B cell (primary cell): ENCODE results near the gene CPED1. TPM values are rescaled to one million over a fixed set of nuclear protein-coding genes. Genes with fewer than 3 reads are reported as not detected.
A peak's percentile ranks its signal among the peaks of the same experiment; 100 is the strongest.

Experiments used
- ATAC-seq: fragments of 200-7000 bp; cut with Tn5 transposase; one replicate; pipeline ENCODE4 v1.10.0; 2021; ENCODE audit warnings: low read depth, mild to moderate bottlenecking, moderate number of reproducible peaks, moderate library complexity
- CTCF ChIA-PET: fragments of 350-600 bp; sonication (Branson Sonifier 250); formaldehyde crosslinking; loops from one replicate; lab custom pipeline; 2021; ENCODE audit warnings: antibody characterized with exemption, inconsistent platforms; lab: Charles Lee
- POLR2A ChIA-PET: fragments of 350-600 bp; sonication (Branson Sonifier 250); formaldehyde crosslinking; loops from one replicate; lab custom pipeline; 2021; ENCODE audit warnings: antibody characterized with exemption; lab: Charles Lee
- DNase-seq: peaks from one replicate; pipeline ENCODE4 v3.0.0; 2013
- H2AFZ ChIP-seq: 2 replicates; pipeline ENCODE4 v1.6.1; 2012; ENCODE audit warnings: mild to moderate bottlenecking, low read depth, low read length; ENCODE audit not compliant: insufficient read depth, poor library complexity, severe bottlenecking
- H3K27ac ChIP-seq, 2 donors: 1 replicate in 1 of 2; 2 replicates in 1 of 2; pipeline ENCODE4 v1.5.1; 2012 to 2013; ENCODE audit warnings: low read length in 2 of 2, mild to moderate bottlenecking in 2 of 2, moderate library complexity in 1 of 2
- H3K27me3 ChIP-seq, 4 experiments: fragments of 200-600 bp in 1 of 4; sonication (generic) in 1 of 4; replicated peaks in 1 of 4; 1 replicate in 2 of 4; 2 replicates in 2 of 4; pipeline versions ENCODE4 v1.6.1 to v1.7.0; 2013 to 2016; ENCODE audit warnings: low read length in 3 of 4, mild to moderate bottlenecking in 2 of 4, mixed read lengths in 1 of 4, moderate library complexity in 1 of 4; ENCODE audit not compliant: insufficient read depth in 4 of 4, control insufficient read depth in 3 of 4; ENCODE audit errors: control extremely low read depth in 1 of 4
- H3K36me3 ChIP-seq, 2 experiments: replicated peaks in 1 of 2; 1 replicate in 1 of 2; 2 replicates in 1 of 2; pipeline versions ENCODE4 v1.6.1 to v1.7.1; 2013; ENCODE audit warnings: low read length in 1 of 2; ENCODE audit not compliant: insufficient read depth in 2 of 2, control insufficient read depth in 1 of 2; ENCODE audit errors: control extremely low read depth in 1 of 2, extremely low read depth in 1 of 2
- H3K4me1 ChIP-seq, 2 donors: fragments of 200-600 bp in 1 of 2; sonication (generic) in 1 of 2; 1 replicate in 1 of 2; 2 replicates in 1 of 2; pipeline versions ENCODE4 v1.5.1 to v1.6.1; 2013 to 2017; ENCODE audit warnings: low read length in 2 of 2; ENCODE audit not compliant: control insufficient read depth in 2 of 2, insufficient read depth in 2 of 2
- H3K4me2 ChIP-seq: replicated peaks from 2 replicates; pipeline ENCODE3; 2012; ENCODE audit warnings: mild to moderate bottlenecking, low read depth, low read length; ENCODE audit not compliant: poor library complexity, severe bottlenecking
- H3K4me3 ChIP-seq, 5 experiments: fragments of 200-600 bp in 1 of 5; sonication (generic) in 1 of 5; 1 replicate in 3 of 5; 2 replicates in 2 of 5; pipeline versions ENCODE4 v1.5.1 to v1.7.0; 2011 to 2016; ENCODE audit warnings: low read length in 4 of 5, mild to moderate bottlenecking in 4 of 5, low read depth in 2 of 5, control low read depth in 1 of 5, moderate library complexity in 1 of 5; ENCODE audit not compliant: insufficient read depth in 1 of 5; ENCODE audit errors: control extremely low read depth in 1 of 5, extremely low read depth in 1 of 5
- H3K79me2 ChIP-seq: fragments of 200-600 bp; sonication (generic); one replicate; pipeline ENCODE4 v1.6.0; 2016; ENCODE audit warnings: low read length; ENCODE audit not compliant: control insufficient read depth, insufficient read depth
- H3K9ac ChIP-seq: fragments of 200-600 bp; sonication (generic); 2 replicates; pipeline ENCODE4 v1.6.1; 2017; ENCODE audit warnings: mild to moderate bottlenecking, low read length, moderate library complexity
- H3K9me3 ChIP-seq, 3 donors: one replicate each; pipeline versions ENCODE4 v1.6.1 to v1.7.1; 2013; ENCODE audit warnings: low read length in 2 of 3; ENCODE audit not compliant: control insufficient read depth in 2 of 3, insufficient read depth in 1 of 3; ENCODE audit errors: control extremely low read depth in 1 of 3
- H4K20me1 ChIP-seq: 2 replicates; pipeline ENCODE4 v1.6.0; 2012; ENCODE audit warnings: mild to moderate bottlenecking, low read length; ENCODE audit not compliant: insufficient read depth, control insufficient read depth, poor library complexity, severe bottlenecking
- H3K27ac Mint-ChIP-seq: one replicate; pipeline ENCODE4 v1.8.0; 2021; ENCODE audit warnings: mixed read lengths
- H3K27me3 Mint-ChIP-seq: one replicate; pipeline ENCODE4 v1.8.0; 2021; ENCODE audit warnings: mixed read lengths
- H3K4me1 Mint-ChIP-seq: one replicate; pipeline ENCODE4 v1.8.0; 2021; ENCODE audit warnings: mixed read lengths
- H3K4me3 Mint-ChIP-seq: one replicate; pipeline ENCODE4 v1.8.0; 2021; ENCODE audit warnings: mixed read lengths
- H3K9me3 Mint-ChIP-seq: one replicate; pipeline ENCODE4 v1.8.0; 2022; ENCODE audit warnings: mixed read lengths; ENCODE audit not compliant: insufficient read depth
- EZH2 ChIP-seq: IDR thresholded peaks from 2 replicates; pipeline ENCODE4 v1.6.1; 2012; ENCODE audit warnings: borderline replicate concordance, low read depth, mild to moderate bottlenecking, moderate library complexity, low read length; ENCODE audit not compliant: insufficient read depth, poor library complexity, severe bottlenecking
- WGBS: methylation state at CpG from one replicate; pipeline ENCODE4 v1.1.5; 2013; ENCODE audit warnings: missing lambda C conversion rate; ENCODE audit not compliant: insufficient coverage; 5-methylcytosine and 5-hydroxymethylcytosine counted together
- intact Hi-C: fragments of 100-400 bp; cut with micrococcal nuclease; formaldehyde crosslinking; loops from one replicate; pipeline ENCODE4 v1.10.0; 2022
- polyA plus RNA-seq: library from polyadenylated mRNA; depleted of rRNA; stranded (reverse); fragments of >200 nt; gene quantifications from 2 replicates; pipeline ENCODE4 v1.2.3, GENCODE V29; 2012
- total RNA-seq, 2 donors: library from RNA; stranded (reverse); fragments of 120-200 nt in 1 of 2; gene quantifications; 1 replicate in 1 of 2; 2 replicates in 1 of 2; pipeline versions ENCODE4 v1.2.3 to v1.2.4, GENCODE V29; 2013 to 2022
- TF ChIP-seq, protein P1 (sequence below): fragments of 200-600 bp; IDR thresholded peaks from one replicate; pipeline ENCODE4 v1.8.0; 2022; ENCODE audit warnings: antibody characterized with exemption, mild to moderate bottlenecking

The CPED1 gene
- total and polyA plus RNA-seq, 2 donors (not counting 1 experiment from before 2014, with no cell fraction given), result 0.44 to 3.8 TPM

DNA sequence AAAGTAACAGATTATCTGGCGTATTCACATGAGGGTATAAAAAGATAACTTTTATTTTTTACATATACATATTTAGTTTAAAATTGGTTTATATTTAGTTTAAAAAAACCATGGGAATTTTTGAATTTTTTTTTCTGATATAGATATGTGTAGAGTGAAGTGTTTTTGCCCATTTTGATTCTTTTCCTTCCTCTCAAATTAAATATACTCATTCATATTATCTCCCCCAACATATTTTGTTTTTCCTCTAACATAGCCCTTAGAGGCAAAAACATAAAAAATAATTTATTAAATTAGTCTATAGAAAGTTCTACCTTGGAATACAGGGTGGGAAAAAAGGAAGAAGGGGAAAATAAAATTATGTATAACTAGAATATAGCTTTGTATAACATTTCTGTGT, 137.7 kb downstream of the CPED1 start:
- peaks cover 7% of the 10 kb centered on the region for H3K4me1 Mint-ChIP-seq
- no peak for DNase-seq
- Histone ChIP-seq H3K79me2 (peaks cover 3% of the 10 kb centered on the region), H3K36me3 (peaks cover 0 to 5% of the 10 kb centered on the region in 2 experiments), H3K27ac (no peak overlapping the region), H3K27me3 (no peaks in the 10 kb centered on the region), H2AFZ (no peak overlapping the region), H3K9me3 (peaks cover 0 to 3% (median 0%) of the 10 kb centered on the region in 3 donors), H4K20me1 (no peaks in the 10 kb centered on the region), H3K9ac (no peak overlapping the region), H3K4me2 (no peak overlapping the region), H3K4me1 (peaks cover 0 to 10% of the 10 kb centered on the region in 2 donors), H3K4me3 (no peak overlapping the region)
- intact Hi-C loops, result loop anchor here (10.0 kb wide), 1 partner anchor 239 kb away; no protein-coding TSS in a partner anchor
- H3K4me3 Mint-ChIP-seq, result no peak overlapping the region
- no peaks in the 10 kb centered on the region for H3K9me3 Mint-ChIP-seq
- no CpG with 5 or more reads among the region's 1 CpG for WGBS
- ChIA-PET CTCF (interaction anchor here (0.6 to 1.9 kb wide), 8 partner anchors 10 to 868 kb away, joined by 3 to 12 read pairs (median 3); no protein-coding TSS in a partner anchor), POLR2A (no interaction called here)
- H3K27ac Mint-ChIP-seq, result no peak overlapping the region
- TF ChIP-seq, protein P1, sequence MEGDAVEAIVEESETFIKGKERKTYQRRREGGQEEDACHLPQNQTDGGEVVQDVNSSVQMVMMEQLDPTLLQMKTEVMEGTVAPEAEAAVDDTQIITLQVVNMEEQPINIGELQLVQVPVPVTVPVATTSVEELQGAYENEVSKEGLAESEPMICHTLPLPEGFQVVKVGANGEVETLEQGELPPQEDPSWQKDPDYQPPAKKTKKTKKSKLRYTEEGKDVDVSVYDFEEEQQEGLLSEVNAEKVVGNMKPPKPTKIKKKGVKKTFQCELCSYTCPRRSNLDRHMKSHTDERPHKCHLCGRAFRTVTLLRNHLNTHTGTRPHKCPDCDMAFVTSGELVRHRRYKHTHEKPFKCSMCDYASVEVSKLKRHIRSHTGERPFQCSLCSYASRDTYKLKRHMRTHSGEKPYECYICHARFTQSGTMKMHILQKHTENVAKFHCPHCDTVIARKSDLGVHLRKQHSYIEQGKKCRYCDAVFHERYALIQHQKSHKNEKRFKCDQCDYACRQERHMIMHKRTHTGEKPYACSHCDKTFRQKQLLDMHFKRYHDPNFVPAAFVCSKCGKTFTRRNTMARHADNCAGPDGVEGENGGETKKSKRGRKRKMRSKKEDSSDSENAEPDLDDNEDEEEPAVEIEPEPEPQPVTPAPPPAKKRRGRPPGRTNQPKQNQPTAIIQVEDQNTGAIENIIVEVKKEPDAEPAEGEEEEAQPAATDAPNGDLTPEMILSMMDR, result no peak
- TF ChIP-seq EZH2, result no peak
- no peaks in the 10 kb centered on the region for H3K27me3 Mint-ChIP-seq
- ATAC-seq, result no peak

DNA sequence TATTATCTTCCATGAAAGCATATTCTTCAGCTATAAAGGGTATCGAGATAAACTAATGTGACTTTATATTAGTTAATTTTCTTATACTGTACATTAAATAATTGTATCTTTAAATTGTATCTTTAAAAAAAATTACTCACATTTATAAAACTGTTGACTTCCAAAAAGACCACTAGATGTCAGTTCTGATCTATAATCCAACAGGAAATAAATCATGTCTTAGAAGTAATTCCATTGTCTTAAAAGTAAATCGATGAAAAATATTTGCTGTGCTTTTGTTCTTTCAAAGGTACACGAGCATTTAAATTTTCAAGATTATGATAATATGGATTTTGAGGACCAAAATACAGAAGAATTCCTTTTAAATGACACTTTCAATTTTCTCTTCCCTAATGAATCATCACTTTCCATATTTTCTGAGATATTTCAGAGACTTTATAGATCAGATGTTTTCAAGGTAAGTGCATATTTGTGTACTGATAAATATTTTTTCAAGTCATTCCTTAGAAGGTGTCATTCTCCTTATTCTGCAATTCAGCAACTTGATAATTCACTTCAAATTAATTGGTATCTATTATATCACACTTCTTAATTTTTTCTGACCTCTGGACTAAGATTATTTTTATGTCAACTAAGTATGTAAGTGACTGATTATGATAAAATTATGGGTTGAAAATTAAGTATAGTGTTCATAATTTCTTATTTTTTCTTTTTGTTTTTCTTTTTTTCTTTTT, 138.5 kb downstream of the CPED1 start:
- H3K4me3 ChIP-seq, result no peak overlapping the region
- H3K4me3 Mint-ChIP-seq, result no peak overlapping the region
- no peaks in the 10 kb centered on the region for H3K9me3 Mint-ChIP-seq
- no peak overlapping the region for H3K9ac ChIP-seq
- peaks cover 0 to 15% of the 10 kb centered on the region in 2 donors for H3K4me1 ChIP-seq
- no peaks in the 10 kb centered on the region for H3K27me3 ChIP-seq
- H3K79me2 ChIP-seq, result peaks cover 3% of the 10 kb centered on the region
- peak; percentile 51 for DNase-seq
- no peaks in the 10 kb centered on the region for H4K20me1 ChIP-seq
- WGBS, result no CpG with 5 or more reads among the region's 3 CpGs
- H2AFZ ChIP-seq, result no peak overlapping the region
- intact Hi-C loops, result loop anchor here (1.0 to 10.0 kb wide), 3 partner anchors 210 to 420 kb away; no protein-coding TSS in a partner anchor
- peaks cover 9% of the 10 kb centered on the region for H3K4me1 Mint-ChIP-seq
- peaks cover 0 to 5% of the 10 kb centered on the region in 2 experiments for H3K36me3 ChIP-seq
- H3K27me3 Mint-ChIP-seq, result no peaks in the 10 kb centered on the region
- ChIA-PET CTCF (interaction anchor here (0.9 to 1.9 kb wide), 13 partner anchors 10 to 869 kb away, joined by 3 to 12 read pairs (median 3); partner anchors contain the start of gene WNT16), POLR2A (interaction anchor here (0.7 kb wide), 1 partner anchor 316 kb away, joined by 4 read pairs; no protein-coding TSS in a partner anchor)
- H3K9me3 ChIP-seq, result peaks cover 0 to 3% (median 0%) of the 10 kb centered on the region in 3 donors
- no peak overlapping the region for H3K27ac ChIP-seq
- TF ChIP-seq, protein P1, result peak; percentile 74
- no peak for TF ChIP-seq EZH2
- no peak for ATAC-seq
- no peak overlapping the region for H3K4me2 ChIP-seq
- no peak overlapping the region for H3K27ac Mint-ChIP-seq
